Nephron progenitor cell (in vitro differentiated cells): ENCODE measurements around the gene PPIP5K2.

ENCODE experiments used
- DNase-seq: peaks from one replicate; pipeline ENCODE4 v3.0.0; 2021
- H3K27ac Mint-ChIP-seq: 2 replicates; pipeline ENCODE4 v1.8.0; 2021; ENCODE audit warnings: mild to moderate bottlenecking, moderate library complexity, mixed read lengths
- H3K27me3 Mint-ChIP-seq: 2 replicates; pipeline ENCODE4 v1.8.0; 2021; ENCODE audit warnings: mild to moderate bottlenecking, low read depth, mixed read lengths; ENCODE audit not compliant: poor library complexity
- H3K36me3 Mint-ChIP-seq: 2 replicates; pipeline ENCODE4 v1.8.0; 2021; ENCODE audit warnings: low read depth, mixed read lengths
- H3K4me1 Mint-ChIP-seq: 2 replicates; pipeline ENCODE4 v1.8.0; 2021; ENCODE audit warnings: mixed read lengths
- H3K4me3 Mint-ChIP-seq: 2 replicates; pipeline ENCODE4 v1.8.0; 2021; ENCODE audit warnings: mild to moderate bottlenecking, moderate library complexity, mixed read lengths
- H3K9me3 Mint-ChIP-seq: 2 replicates; pipeline ENCODE4 v1.8.0; 2021; ENCODE audit warnings: mild to moderate bottlenecking, moderate library complexity, mixed read lengths
- CTCF ChIP-seq: fragments of 200-600 bp; sonication (generic); IDR thresholded peaks from 2 replicates; pipeline ENCODE4 v1.5.0; 2021; ENCODE audit warnings: antibody characterized with exemption

The PPIP5K2 gene

DNA sequence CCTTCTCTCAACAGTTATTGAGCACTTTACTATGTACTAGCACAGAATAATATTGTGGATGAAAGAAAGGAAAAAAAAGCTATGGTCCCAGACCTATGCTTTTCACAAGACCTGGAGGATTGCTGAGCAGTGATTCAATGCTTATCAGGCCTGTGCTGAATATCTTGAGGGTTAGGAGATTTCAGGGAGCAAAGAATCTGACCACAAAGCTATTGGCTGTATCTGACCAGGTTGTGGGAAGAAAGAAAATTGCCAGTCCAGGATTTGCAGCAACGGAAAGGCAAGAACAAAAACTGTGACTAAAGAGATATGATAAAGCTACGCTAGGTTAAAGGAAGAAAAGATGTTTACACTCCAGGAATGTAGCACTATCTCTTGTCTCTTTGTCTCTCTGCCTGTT is 123.6 kb downstream of the PPIP5K2 start:
- Mint-ChIP-seq H3K27me3 (peaks cover 7% of the 10 kb centered on the region), H3K4me3 (no peak overlapping the region), H3K27ac (peak overlapping the region; percentile 44), H3K9me3 (peaks cover 12% of the 10 kb centered on the region), H3K36me3 (no peaks in the 10 kb centered on the region), H3K4me1 (peaks cover 6% of the 10 kb centered on the region)
- no peak for TF ChIP-seq CTCF
- DNase-seq, result no peak

- no peaks in the 10 kb centered on the region for H3K36me3 Mint-ChIP-seq
- H3K27me3 Mint-ChIP-seq, result peaks cover 7% of the 10 kb centered on the region
- no peak overlapping the region for H3K27ac Mint-ChIP-seq
- no peak overlapping the region for H3K4me3 Mint-ChIP-seq
- no peak for DNase-seq
- TF ChIP-seq CTCF, result no peak
- H3K9me3 Mint-ChIP-seq, result peaks cover 4% of the 10 kb centered on the region
- peaks cover 6% of the 10 kb centered on the region for H3K4me1 Mint-ChIP-seq
Observed at GRCh38 chr5:103244398-103244797, 124.3 kb downstream of the PPIP5K2 start.

GRCh38 chr5:103245761-103246160 is 125.7 kb downstream of the PPIP5K2 start:
- DNase-seq, result no peak
- no peaks in the 10 kb centered on the region for H3K36me3 Mint-ChIP-seq
- H3K27me3 Mint-ChIP-seq, result peaks cover 10% of the 10 kb centered on the region
- peaks cover 6% of the 10 kb centered on the region for H3K4me1 Mint-ChIP-seq
- no peak overlapping the region for H3K27ac Mint-ChIP-seq
- TF ChIP-seq CTCF, result no peak
- no peak overlapping the region for H3K4me3 Mint-ChIP-seq
- H3K9me3 Mint-ChIP-seq, result no peaks in the 10 kb centered on the region

GRCh38 chr5:103247118-103247517 is 127.0 kb downstream of the PPIP5K2 start:
- Mint-ChIP-seq H3K4me1 (peaks cover 6% of the 10 kb centered on the region), H3K27me3 (peaks cover 10% of the 10 kb centered on the region), H3K36me3 (no peaks in the 10 kb centered on the region), H3K4me3 (no peak overlapping the region), H3K9me3 (no peaks in the 10 kb centered on the region), H3K27ac (no peak overlapping the region)
- DNase-seq, result no peak
- no peak for TF ChIP-seq CTCF

GRCh38 chr5:103249068-103249467 is 129.0 kb downstream of the PPIP5K2 start:
- H3K4me1 Mint-ChIP-seq, result peaks cover 6% of the 10 kb centered on the region
- no peak overlapping the region for H3K4me3 Mint-ChIP-seq
- H3K9me3 Mint-ChIP-seq, result no peaks in the 10 kb centered on the region
- no peak overlapping the region for H3K27ac Mint-ChIP-seq
- TF ChIP-seq CTCF, result no peak
- no peaks in the 10 kb centered on the region for H3K36me3 Mint-ChIP-seq
- peaks cover 13% of the 10 kb centered on the region for H3K27me3 Mint-ChIP-seq
- no peak for DNase-seq

DNA sequence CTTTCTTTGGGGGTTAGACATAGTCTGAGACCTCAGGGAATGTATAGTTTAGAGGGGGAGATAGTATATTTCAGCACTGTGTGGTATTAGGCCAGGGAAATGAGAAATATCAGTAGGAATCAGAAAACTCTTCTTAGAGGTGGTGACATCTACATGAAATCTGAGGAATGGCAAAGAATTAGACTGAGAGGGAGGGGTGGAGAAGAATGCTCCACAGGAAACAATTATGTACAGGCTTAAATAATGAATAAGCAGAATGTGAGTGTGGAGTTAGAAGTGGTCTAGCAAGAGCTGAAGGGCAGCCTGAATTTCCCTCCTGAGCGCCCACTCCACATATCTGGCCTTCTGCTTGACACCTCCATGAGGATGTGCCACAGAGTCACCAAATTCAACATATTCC is 134.8 kb downstream of the PPIP5K2 start:
- Mint-ChIP-seq H3K4me1 (peaks cover 14% of the 10 kb centered on the region), H3K4me3 (no peak overlapping the region), H3K27me3 (peaks cover 16% of the 10 kb centered on the region), H3K27ac (no peak overlapping the region), H3K36me3 (no peaks in the 10 kb centered on the region), H3K9me3 (no peaks in the 10 kb centered on the region)
- no peak for TF ChIP-seq CTCF
- no peak for DNase-seq
